Breast epithelium (tissue), 3 donors: ENCODE measurements around the gene CASD1.

Source experiments
- CTCF ChIP-seq, 3 donors: fragments of 450-650 bp; IDR thresholded peaks; one replicate each; pipeline ENCODE4 v1.5.1; 2016 to 2017; ENCODE audit warnings: antibody characterized with exemption in 3 of 3, mild to moderate bottlenecking in 3 of 3, moderate library complexity in 3 of 3
- POLR2A ChIP-seq: fragments of 450-650 bp; IDR thresholded peaks from one replicate; pipeline ENCODE4 v1.6.1; 2016; ENCODE audit warnings: antibody characterized with exemption, mild to moderate bottlenecking, moderate library complexity

GRCh38 chr7:94556028-94556427, 46.4 kb downstream of the CASD1 start:
- TF ChIP-seq CTCF (IDR thresholded peaks at IDR 0.05): no peak
- no peak for TF ChIP-seq POLR2A
